Transverse colon (tissue), 4 donors: Measurements from ENCODE around the gene VWA7.

Experiments used
- POLR2A ChIP-seq: fragments of 450-650 bp; IDR thresholded peaks from one replicate; pipeline ENCODE4 v1.6.1; 2016; ENCODE audit warnings: antibody characterized with exemption, mild to moderate bottlenecking, moderate library complexity
- POLR2AphosphoS5 ChIP-seq, 3 donors: sonication (generic); formaldehyde crosslinking; IDR thresholded peaks; one replicate each; pipeline ENCODE4 v1.6.1; 2016; ENCODE audit warnings: antibody characterized with exemption in 3 of 3
- TF ChIP-seq, protein P1 (sequence below), 5 experiments: fragments of 200-600 bp in 3 of 5; fragments of 450-650 bp in 2 of 5; sonication (generic) in 3 of 5; IDR thresholded peaks; 1 replicate in 2 of 5; 2 replicates in 3 of 5; pipeline ENCODE4 v1.5.1; 2016 to 2017; ENCODE audit warnings: antibody characterized with exemption in 5 of 5, inconsistent platforms in 3 of 5, mild to moderate bottlenecking in 2 of 5, moderate library complexity in 1 of 5

DNA sequence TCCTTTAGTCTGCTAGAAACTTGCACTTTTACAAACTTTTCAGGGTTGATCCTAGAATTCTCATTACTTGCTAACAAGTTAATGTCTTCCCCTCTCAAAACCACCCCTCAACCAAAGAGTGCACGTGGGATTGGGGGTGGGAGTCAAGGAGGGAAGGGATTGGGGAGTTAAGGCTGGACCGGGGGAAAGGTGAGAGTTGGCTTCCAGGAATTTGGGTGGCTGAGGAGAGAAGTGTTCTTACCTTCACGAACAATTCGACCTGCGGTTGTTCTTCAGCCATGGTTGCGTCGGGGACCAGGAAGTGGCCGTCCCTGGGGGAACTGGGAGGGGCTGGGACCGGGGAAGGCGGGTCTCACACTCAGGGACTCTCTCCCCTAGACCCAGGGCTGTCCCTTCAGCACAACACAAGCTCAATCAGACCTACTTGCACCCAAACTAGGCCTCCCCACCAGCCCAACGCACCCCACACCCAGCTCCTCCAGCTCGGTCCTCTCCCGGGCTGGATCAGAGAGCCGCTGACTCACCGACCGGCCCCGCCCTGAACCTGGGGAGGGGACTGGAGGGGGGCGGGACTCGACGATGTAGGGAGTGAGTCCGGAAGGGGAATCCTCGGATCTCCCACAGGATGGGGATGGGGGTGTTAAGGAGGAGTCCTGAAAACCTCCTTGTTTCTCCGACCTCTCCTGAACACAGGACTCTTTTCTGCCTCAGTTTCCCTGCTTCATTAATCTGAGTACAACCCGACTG, 40.9 kb downstream of the VWA7 start, which contains the start of gene CLIC1:
- TF ChIP-seq, protein P1, sequence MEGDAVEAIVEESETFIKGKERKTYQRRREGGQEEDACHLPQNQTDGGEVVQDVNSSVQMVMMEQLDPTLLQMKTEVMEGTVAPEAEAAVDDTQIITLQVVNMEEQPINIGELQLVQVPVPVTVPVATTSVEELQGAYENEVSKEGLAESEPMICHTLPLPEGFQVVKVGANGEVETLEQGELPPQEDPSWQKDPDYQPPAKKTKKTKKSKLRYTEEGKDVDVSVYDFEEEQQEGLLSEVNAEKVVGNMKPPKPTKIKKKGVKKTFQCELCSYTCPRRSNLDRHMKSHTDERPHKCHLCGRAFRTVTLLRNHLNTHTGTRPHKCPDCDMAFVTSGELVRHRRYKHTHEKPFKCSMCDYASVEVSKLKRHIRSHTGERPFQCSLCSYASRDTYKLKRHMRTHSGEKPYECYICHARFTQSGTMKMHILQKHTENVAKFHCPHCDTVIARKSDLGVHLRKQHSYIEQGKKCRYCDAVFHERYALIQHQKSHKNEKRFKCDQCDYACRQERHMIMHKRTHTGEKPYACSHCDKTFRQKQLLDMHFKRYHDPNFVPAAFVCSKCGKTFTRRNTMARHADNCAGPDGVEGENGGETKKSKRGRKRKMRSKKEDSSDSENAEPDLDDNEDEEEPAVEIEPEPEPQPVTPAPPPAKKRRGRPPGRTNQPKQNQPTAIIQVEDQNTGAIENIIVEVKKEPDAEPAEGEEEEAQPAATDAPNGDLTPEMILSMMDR (IDR thresholded peaks at IDR 0.05) = no peak
- TF ChIP-seq POLR2A (peak; percentile 98), POLR2AphosphoS5 (IDR thresholded peaks at IDR 0.05) (peak; percentile 97 to 98 (median 98))
